ENCODE data around the gene PRDM7.
"Not testable (repeated sequence)": the region's sequence is repeated elsewhere in the genome, so short reads cannot be mapped to it uniquely, and the experiment has no call there.

The PRDM7 gene

DNA sequence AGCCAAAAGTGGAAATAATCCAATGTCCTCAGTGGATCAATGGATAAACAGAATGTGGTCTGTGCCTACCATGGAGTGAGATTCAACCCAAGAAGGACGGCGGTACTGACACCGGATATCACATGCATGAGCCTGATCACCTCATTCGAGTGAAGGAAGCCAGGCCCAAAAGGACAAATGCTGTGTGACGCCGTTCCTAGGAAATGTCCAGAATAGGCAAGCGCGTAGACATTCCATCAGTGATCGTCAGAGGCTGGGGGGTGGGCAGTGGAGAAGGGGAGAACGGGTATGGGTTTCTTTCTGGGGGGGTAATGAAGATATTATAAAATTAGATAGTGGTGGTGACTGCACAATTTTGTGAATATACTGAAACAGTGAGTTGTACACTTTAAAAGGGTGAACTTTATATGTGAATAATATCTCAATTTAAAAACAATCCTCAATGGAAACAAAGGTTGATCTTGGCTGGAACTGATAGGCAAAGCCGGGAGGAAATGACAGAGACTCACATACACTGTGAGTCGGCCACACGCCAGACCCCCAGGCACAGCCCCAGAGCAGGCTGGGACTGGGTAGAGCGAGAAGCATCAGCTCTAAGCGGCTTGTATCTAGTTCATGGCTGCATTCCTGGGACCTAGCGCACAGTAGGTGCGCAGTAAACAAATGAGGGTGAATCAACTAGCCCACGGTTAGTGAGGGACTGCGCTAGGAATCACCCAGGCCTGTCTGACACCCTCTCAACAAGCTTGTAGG is 61.4 kb downstream of the PRDM7 start:
- in situ Hi-C loops (cut with MboI; ENCODE audit: low sequenced_read_pairs) = no loop called here

DNA sequence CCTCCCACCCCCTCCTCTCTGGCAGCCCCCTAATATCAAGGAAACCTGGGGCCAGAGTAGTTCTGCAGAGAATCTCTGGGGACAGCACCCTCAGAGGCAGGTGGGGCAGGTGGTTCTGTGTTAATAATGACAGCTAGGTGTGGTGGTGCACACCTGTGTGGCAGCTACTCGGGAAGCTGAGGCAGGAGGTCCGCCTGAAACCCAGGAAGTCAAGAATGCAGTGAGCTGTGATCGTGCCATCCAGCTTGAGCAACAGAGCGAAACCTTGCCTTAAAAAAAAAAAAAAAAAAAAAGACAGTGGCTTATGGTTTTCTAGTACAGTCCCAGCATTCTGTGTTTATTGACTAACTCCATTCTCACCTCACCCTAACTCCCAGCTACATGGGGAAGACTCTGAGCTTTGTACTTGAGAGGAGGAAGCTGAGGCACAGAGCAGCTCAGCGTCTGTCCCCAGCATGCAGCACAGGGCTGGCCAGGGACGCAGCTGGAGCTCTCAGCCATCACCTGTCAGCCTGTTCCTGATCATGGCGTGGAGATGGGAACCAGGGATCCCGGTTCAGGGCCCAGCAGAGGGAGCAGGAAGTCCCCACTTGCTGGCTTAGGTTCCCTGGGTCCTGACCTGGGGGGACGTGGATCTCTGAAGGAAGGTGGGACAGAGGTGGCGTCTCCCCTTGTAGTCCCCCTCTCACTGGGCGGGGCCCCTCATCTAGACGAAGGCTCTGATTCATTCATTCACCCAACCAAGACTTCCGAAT is 64.0 kb downstream of the PRDM7 start:
- in situ Hi-C loops (cut with MboI; ENCODE audit: low sequenced_read_pairs) = no loop called here

DNA sequence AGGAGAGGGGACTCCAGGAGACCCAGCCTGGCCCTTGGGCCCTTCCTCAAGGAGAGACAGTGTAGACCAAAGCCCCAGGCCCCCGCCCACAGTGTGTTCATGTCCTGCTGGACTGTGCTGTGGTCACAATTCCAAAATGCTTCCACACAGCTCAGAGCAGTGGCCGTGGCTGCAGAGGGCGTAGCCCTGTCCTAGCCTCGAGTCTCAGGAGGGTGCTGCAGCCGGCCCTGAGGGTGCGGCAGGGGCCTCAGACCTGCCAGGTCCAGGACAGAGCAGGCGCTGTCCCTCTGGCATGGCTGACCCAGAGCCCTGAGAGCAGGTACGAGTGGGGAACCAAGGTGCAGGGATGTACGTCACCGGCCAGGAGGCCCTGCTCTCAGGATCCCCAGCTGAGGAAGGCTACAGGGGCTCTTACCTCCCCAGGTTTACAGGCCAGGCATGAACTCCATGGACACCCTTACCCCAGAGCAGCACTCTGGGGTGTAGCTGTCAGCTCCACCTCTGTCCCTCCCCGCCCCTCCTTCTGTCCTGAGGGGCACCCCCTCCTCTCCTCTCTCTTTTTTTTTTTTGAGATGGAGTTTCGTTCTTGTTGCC is 65.1 kb downstream of the PRDM7 start:
- in situ Hi-C loops (cut with MboI; ENCODE audit: low sequenced_read_pairs) = no loop called here

DNA sequence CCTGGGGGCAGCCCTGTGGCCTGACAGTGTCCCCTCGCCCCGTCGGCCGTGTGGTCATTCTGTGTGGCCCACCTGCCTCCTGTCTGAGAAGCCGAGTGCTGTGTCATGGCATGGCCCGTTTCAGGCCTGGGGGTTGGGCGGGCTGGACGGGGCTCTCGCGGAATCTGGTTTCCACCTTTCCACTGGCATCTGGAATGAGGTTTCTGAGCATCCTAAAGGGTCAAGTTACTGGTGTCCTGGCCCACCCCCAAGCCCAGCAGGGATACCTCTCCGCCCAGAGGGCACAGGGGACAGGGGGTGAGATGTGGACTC is 65.7 kb downstream of the PRDM7 start:
- in situ Hi-C loops (cut with MboI; ENCODE audit: low sequenced_read_pairs) = no loop called here

DNA sequence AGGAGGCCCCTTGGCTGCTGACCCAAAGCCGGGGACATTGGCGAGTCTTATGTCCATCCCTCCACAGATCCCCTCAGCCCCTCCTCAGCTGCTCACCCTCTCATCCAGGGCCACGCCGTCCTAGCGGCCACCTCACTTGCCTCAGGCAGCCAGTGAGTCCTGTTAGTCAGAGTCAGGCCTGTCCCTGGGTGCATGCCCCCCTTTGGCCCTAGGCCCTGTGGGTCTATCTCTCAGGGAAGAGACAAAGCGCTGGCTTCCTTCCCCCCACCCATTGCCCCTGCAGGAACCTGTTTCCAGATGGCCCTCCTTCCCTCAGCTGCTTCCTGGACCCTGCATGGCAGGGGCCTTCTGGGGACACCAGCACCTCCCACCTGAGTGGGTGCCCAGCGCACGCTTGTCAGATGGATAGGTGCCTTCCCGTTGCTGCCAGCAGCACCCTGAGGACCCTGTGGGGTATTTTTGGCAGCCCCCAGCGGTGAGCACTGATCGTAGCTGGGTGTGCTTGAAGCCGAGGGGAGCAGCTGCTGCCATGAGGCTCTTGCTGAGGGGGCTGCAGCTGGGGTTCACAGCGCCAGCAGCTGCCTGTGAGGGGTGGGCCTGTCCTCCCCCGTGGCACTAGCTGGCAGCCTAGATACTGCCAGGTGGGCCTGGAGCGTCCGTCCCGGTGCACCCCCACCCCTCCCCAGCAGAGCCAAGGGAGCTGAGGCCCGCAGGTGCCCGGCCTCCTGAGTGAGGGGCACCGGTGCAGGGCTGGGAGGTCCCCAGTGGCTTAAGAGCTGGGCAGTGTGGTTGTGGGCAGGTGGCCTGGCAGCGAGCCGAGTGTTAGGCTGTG is 66.2 kb downstream of the PRDM7 start:
- in situ Hi-C loops (cut with MboI; ENCODE audit: low sequenced_read_pairs) = no loop called here

DNA sequence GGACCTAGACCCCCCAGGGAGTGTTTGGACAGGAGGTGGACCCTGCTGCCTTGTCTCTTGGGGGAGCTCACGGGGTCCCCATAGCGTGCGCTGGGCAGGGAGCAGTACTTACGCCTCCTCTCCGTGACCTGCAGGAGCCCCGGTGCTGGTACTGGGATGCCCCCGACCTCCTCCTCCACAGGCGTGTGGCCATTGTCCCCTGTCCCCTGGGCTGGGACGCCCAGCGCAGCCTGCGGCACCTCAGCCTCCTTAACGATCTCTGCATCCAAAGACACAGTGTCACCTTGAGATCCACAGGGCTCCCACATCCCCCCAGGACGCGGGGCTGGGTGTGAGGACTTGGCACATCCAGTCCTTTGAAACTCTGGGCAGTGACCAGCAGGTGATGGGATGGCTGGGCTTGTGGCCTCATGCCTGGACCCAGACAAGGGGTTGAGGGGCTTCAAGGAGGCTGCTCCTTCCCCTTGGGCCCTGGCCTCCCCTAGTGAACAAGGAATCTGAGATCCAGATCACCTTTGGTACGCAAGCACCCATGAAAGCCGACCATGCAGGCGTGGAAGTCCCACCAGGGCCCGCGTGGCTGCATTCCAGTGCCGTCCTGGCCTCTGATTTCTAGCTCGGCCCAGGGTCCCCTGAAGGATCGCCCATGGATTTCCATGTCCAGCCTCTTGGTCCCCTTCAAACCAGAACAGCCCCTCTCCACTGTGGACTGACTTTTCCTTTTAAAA is 67.8 kb downstream of the PRDM7 start:
- in situ Hi-C loops (cut with MboI; ENCODE audit: low sequenced_read_pairs) = no loop called here

DNA sequence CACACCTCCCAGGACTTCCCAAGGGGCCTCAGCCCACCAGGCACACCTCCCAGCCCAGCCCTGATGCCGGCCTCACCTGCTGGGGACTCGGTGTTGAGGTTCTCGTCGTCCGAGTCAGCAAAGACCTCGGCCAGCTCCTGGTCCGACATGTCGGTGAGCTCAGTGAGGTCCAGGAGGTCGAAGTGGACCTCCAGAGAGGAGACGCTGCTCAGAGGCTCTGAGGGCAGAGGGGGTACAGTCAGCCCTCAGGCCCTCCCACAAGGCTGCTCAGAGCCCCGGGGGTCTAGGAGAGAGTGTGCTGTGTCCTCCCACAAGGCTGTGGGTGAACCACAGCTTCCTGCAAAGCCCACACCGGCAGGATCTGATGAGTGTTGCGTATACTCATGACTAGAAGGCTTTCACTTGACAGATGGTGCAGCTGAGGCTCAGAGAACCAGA is 68.4 kb downstream of the PRDM7 start:
- in situ Hi-C loops (cut with MboI; ENCODE audit: low sequenced_read_pairs) = no loop called here

DNA sequence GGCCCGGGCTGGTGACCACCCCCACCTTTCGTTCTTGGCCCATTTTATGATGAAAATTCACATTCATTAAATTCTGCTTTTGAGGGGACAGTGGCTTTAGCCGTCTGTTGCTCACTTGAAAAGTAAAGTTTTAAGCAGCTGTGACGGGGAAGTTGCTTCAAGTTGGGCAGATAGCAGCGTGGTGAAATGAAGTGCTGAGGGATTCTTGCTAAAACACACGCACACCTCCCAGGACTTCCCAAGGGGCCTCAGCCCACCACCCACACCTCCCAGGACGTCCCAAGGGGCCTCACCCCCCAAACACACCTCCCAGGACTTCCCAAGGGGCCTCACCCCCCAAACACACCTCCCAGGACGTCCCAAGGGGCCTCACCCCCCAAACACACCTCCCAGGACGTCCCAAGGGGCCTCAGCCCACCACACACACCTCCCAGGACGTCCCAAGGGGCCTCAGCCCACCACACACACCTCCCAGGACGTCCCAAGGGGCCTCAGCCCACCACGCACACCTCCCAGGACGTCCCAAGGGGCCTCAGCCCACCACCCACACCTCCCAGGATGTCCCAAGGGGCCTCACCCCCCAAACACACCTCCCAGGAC is 69.4 kb downstream of the PRDM7 start:
- in situ Hi-C loops (cut with MboI; ENCODE audit: low sequenced_read_pairs) = not testable (repeated sequence)

DNA sequence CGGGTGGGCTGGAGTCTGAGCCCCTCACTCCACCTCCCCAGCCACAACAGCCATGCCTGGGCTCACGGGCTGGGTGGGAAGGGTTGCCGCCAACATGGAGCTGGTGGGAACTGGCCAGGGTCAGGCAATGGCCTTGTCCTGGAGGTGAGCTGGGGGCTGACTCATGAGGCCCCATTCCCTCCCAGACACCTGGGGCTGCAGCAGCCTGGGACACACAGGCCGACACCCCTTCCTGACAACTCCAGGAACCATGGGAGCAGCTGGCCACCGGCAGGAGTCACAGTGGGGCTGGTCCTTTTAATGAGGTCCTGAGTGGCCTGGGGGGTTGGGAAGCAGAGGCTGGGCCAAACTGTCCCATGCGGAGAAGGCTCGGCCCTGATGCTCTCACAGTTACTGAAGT is 70.1 kb downstream of the PRDM7 start:
- in situ Hi-C loops (cut with MboI; ENCODE audit: low sequenced_read_pairs) = no loop called here

All from HL-60/S4 treated with phorbol 12-myristate 13-acetate at 8.2 ng/mL for 4 days and 3 days (cell line).